Measurements from ENCODE around the gene FBXL16. TPM values are rescaled to one million over a fixed set of nuclear protein-coding genes. Genes with fewer than 3 reads are reported as not detected.

Gene FBXL16
- total and polyA plus RNA-seq, 9 of the 15 experiments (the other 6 are each of a cell fraction or from before 2014, with no cell fraction given), result 0.21 to 8.2 (median 1.7) TPM

GRCh38 chr16:723695-724094 lies 18.1 kb upstream of the FBXL16 start:
- BruUV-seq (replicated peaks), result no TSS peak
- no peaks in the 10 kb centered on the region; the same call in 1 of the 2 replicates for H4K20me1 ChIP-seq (replicated peaks; ENCODE audit: control insufficient read depth, insufficient read depth, low read length)
- TF ChIP-seq GABPB2 (CRISPR knock-in tag; conservative IDR thresholded peaks at IDR 0.05), result no peak
- 0 out of 2 replicates have a peak, but pooled peaks have one; percentile 15 for TF ChIP-seq POLR2G (IDR thresholded peaks at IDR 0.05; ENCODE audit: low read depth, low read length)
- 0 out of 2 replicates have a peak, but pooled peaks have one; percentile 27 for TF ChIP-seq ZBTB33 (CRISPR knock-in tag; IDR thresholded peaks at IDR 0.05)
- no peaks in the 10 kb centered on the region for H3K27me3 ChIP-seq (ENCODE audit: control insufficient read depth in 2 of 2, insufficient read depth in 2 of 2, low read length in 2 of 2)
- WGBS (ENCODE audit: insufficient coverage, low coverage, missing lambda C conversion rate), result 76% methylated on average over 8 of the region's 9 CpGs
- H3K9me1 ChIP-seq (ENCODE audit: control insufficient read depth, insufficient read depth, low read length), result peaks cover 3% of the 10 kb centered on the region
- DNase-seq (ENCODE audit: extremely low read depth in 1 of 4, low spot score in 3 of 4) (no peak), FAIRE-seq (no peak), ATAC-seq (no peak)
- no peak overlapping the region for H2AFZ ChIP-seq (ENCODE audit: low read depth, low read length)
- intact Hi-C loops (cut with micrococcal nuclease) (no loop called here), in situ Hi-C loops (cut with MboI) (no loop called here)
- CTCF ChIA-PET (ENCODE audit: low intra/inter-chr PET ratio), result no interaction called here
- H3K9me3 ChIP-seq (replicated peaks; ENCODE audit: control insufficient read depth, insufficient read depth, low read depth, low read length), result no peaks in the 10 kb centered on the region
- no peak overlapping the region for H3K4me3 ChIP-seq
- peaks cover 54% of the 10 kb centered on the region for H3K79me2 ChIP-seq (ENCODE audit: control insufficient read depth, insufficient read depth, low read length)
- no peak overlapping the region for H3K27ac ChIP-seq (ENCODE audit: extremely low read depth, low read depth, low read length)
- peak overlapping the region in 1 of 2 experiments; percentile 99; a peak in 2 of 4 replicates for H3K9ac ChIP-seq (ENCODE audit: insufficient read depth in 1 of 2, low read depth in 2 of 2, low read length in 2 of 2)
- H3K4me2 ChIP-seq (ENCODE audit: insufficient read depth, low read length), result no peak overlapping the region
- H3K4me1 ChIP-seq (replicated peaks in 1 of 2; ENCODE audit: control insufficient read depth in 2 of 2, insufficient read depth in 2 of 2, low read length in 2 of 2), result peaks cover 18 to 96% of the 10 kb centered on the region in 2 experiments
- H3K36me3 ChIP-seq (ENCODE audit: control insufficient read depth, insufficient read depth, low read length), result peaks cover 16% of the 10 kb centered on the region; the same call in 2 of the 3 replicates
- POLR2A ChIA-PET, result interaction anchor here (0.6 to 4.5 kb wide), 6 partner anchors 13 to 370 kb away, joined by 3 to 25 read pairs (median 3); no protein-coding TSS in a partner anchor

Data from K562 (cell line).